Cardiac fibroblast (primary cell): ENCODE results near the gene PNPLA3.

Source experiments
- DNase-seq, 2 donors: peaks; one replicate each; pipeline versions ENCODE4 v3.0.0 to v3.0.0-alpha.2; 2010; ENCODE audit warnings: low read depth in 2 of 2
- H3K4me3 ChIP-seq, 2 donors: replicated peaks in 1 of 2; 1 replicate in 1 of 2; 2 replicates in 1 of 2; pipeline ENCODE4 v1.5.1; 2011; ENCODE audit warnings: low read depth in 2 of 2, low read length in 2 of 2, mild to moderate bottlenecking in 2 of 2, moderate library complexity in 1 of 2
- CTCF ChIP-seq: IDR thresholded peaks from one replicate; pipeline ENCODE4 v1.5.1; 2011; ENCODE audit warnings: low read depth, mild to moderate bottlenecking, low read length, inconsistent platforms

PNPLA3 gene

GRCh38 chr22:43980996-43981395 is 57.4 kb downstream of the PNPLA3 start:
- no peak for DNase-seq
- no peak for TF ChIP-seq CTCF
- H3K4me3 ChIP-seq, result no peak overlapping the region

- H3K4me3 ChIP-seq, result no peak overlapping the region
- no peak for DNase-seq
- no peak for TF ChIP-seq CTCF
Observed at GRCh38 chr22:43983808-43984207, 60.2 kb downstream of the PNPLA3 start.

GRCh38 chr22:43985532-43985931 is 61.9 kb downstream of the PNPLA3 start:
- H3K4me3 ChIP-seq, result no peak overlapping the region
- TF ChIP-seq CTCF, result no peak
- DNase-seq, result peak; percentile 5 to 31

GRCh38 chr22:43988116-43988820 is 64.7 kb downstream of the PNPLA3 start:
- H3K4me3 ChIP-seq, result no peak overlapping the region
- no peak for TF ChIP-seq CTCF
- DNase-seq, result no peak

- TF ChIP-seq CTCF, result no peak
- no peak for DNase-seq
- H3K4me3 ChIP-seq, result no peak overlapping the region
Observed at GRCh38 chr22:43988960-43989359, 65.4 kb downstream of the PNPLA3 start.

GRCh38 chr22:43990044-43990443 is 66.4 kb downstream of the PNPLA3 start:
- no peak for TF ChIP-seq CTCF
- H3K4me3 ChIP-seq, result no peak overlapping the region
- no peak for DNase-seq
